ENCODE data around the gene UBE3A.

- TF ChIP-seq, protein P1, sequence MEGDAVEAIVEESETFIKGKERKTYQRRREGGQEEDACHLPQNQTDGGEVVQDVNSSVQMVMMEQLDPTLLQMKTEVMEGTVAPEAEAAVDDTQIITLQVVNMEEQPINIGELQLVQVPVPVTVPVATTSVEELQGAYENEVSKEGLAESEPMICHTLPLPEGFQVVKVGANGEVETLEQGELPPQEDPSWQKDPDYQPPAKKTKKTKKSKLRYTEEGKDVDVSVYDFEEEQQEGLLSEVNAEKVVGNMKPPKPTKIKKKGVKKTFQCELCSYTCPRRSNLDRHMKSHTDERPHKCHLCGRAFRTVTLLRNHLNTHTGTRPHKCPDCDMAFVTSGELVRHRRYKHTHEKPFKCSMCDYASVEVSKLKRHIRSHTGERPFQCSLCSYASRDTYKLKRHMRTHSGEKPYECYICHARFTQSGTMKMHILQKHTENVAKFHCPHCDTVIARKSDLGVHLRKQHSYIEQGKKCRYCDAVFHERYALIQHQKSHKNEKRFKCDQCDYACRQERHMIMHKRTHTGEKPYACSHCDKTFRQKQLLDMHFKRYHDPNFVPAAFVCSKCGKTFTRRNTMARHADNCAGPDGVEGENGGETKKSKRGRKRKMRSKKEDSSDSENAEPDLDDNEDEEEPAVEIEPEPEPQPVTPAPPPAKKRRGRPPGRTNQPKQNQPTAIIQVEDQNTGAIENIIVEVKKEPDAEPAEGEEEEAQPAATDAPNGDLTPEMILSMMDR (IDR thresholded peaks at IDR 0.05) = no peak
- TF ChIP-seq POLR2AphosphoS5 (IDR thresholded peaks at IDR 0.05) = no peak
Measured at GRCh38 chr15:25394898-25395297, 43.9 kb downstream of the UBE3A start.
